Ectodermal cell (in vitro differentiated cells): Measurements from ENCODE around the gene SGPP2. TPM values are rescaled to one million over a fixed set of nuclear protein-coding genes. Genes with fewer than 3 reads are reported as not detected.
A peak's percentile ranks its signal among the peaks of the same experiment; 100 is the strongest.

ENCODE experiments used
- H3K27ac ChIP-seq: 2 replicates; pipeline ENCODE4 v1.7.0; 2013; ENCODE audit warnings: mild to moderate bottlenecking, low read depth, low read length; ENCODE audit not compliant: insufficient read depth, poor library complexity, severe bottlenecking
- H3K27me3 ChIP-seq: 2 replicates; pipeline ENCODE4 v1.7.0; 2013; ENCODE audit warnings: mild to moderate bottlenecking, low read length; ENCODE audit not compliant: insufficient read depth, control insufficient read depth, poor library complexity, severe bottlenecking
- H3K36me3 ChIP-seq: one replicate; pipeline ENCODE4 v1.7.0; 2013; ENCODE audit warnings: low read length; ENCODE audit not compliant: control insufficient read depth, insufficient read depth
- H3K4me1 ChIP-seq: one replicate; pipeline ENCODE4 v1.7.0; 2013; ENCODE audit warnings: low read length; ENCODE audit not compliant: control insufficient read depth, insufficient read depth
- H3K4me3 ChIP-seq: 2 replicates; pipeline ENCODE4 v1.7.0; 2013; ENCODE audit warnings: low read depth, low read length, control low read depth; ENCODE audit not compliant: insufficient read depth
- H3K9me3 ChIP-seq: 2 replicates; pipeline ENCODE4 v1.7.0; 2013; ENCODE audit warnings: mild to moderate bottlenecking, low read length, moderate library complexity; ENCODE audit not compliant: control insufficient read depth
- WGBS, 2 experiments: methylation state at CpG; one replicate each; pipeline ENCODE4 v1.1.7; 2013; ENCODE audit warnings: missing lambda C conversion rate in 2 of 2; 5-methylcytosine and 5-hydroxymethylcytosine counted together
- polyA plus RNA-seq, 4 experiments: library from polyadenylated mRNA; stranded (reverse); fragments of 50-300 nt; gene quantifications; one replicate each; pipeline ENCODE4 v1.2.3, GENCODE V29; 2013

The SGPP2 gene
- polyA plus RNA-seq (2013, experiment 1 of 4) = 1.4 TPM
- 1.5 TPM for polyA plus RNA-seq (2013, experiment 2 of 4)
- 0.64 TPM for polyA plus RNA-seq (2013, experiment 3 of 4)
- polyA plus RNA-seq (2013, experiment 4 of 4) = 0.81 TPM

DNA sequence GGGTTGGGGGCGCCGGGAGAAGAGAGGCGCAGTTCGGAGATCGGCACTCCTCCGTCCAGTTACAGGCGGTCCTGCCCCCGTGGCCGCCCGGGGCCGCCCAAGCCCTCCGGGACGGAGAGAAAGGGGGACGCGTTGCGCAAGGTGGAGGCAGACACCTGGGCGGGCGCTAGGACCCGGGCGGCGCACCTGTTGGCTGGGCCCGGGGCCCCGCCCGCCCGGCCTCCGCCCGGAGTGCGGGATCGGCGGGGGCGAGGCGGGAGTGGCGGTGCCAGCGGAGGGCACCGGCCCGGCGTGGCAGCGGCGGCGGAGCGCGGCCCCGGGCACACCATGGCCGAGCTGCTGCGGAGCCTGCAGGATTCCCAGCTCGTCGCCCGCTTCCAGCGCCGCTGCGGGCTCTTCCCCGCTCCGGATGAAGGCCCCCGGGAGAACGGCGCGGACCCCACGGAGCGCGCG lies at the start of gene SGPP2:
Gene SGPP2 (plus strand): TSS at position 268 of the 453 bp plus-strand sequence. CDS start 60 bp downstream, at position 328.
- H3K4me3 ChIP-seq = peak within 1 kb of the TSS; percentile 50
- H3K9me3 ChIP-seq = no peaks in the 10 kb centered on the region
- 0% methylated on average over 61 of the region's 61 CpGs for WGBS, 2 experiments
- peaks cover 6% of the 10 kb centered on the region for H3K4me1 ChIP-seq
- H3K27ac ChIP-seq = no peak within 1 kb of the TSS
- H3K36me3 ChIP-seq = no peaks in the 10 kb centered on the region
- H3K27me3 ChIP-seq = peaks cover 72% of the 10 kb centered on the region

- Histone ChIP-seq H3K4me1 (no peaks in the 10 kb centered on the region), H3K9me3 (no peaks in the 10 kb centered on the region), H3K27me3 (no peaks in the 10 kb centered on the region), H3K36me3 (no peaks in the 10 kb centered on the region), H3K4me3 (no peak overlapping the region), H3K27ac (no peak overlapping the region)
- no CpG with 5 or more reads among the region's 1 CpG for WGBS, 2 experiments
These were observed 48.5 kb upstream of the SGPP2 start for GRCh38 chr2:222375798-222376197.

DNA sequence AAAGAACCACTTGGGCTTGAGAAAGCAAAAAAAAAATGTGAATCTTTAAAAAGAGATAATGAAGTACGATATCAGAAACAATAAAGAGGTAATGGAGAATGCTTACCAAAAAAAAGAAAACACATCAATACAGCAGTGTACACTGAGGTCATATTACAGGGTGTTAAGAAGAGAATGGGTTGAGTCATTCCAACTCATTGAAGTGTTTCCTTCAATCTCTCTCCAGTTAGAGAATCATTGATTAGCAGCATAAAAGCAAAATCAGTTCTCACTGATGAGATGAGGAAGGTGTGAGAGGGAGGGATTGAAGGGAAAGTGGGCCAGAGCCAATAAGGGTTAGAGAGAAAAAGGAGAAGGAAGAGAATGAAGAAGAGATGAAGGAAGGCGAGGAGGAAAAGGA lies 43.9 kb upstream of the SGPP2 start:
- no peak overlapping the region for H3K4me3 ChIP-seq
- H3K27ac ChIP-seq = no peak overlapping the region
- H3K9me3 ChIP-seq = no peaks in the 10 kb centered on the region
- no peaks in the 10 kb centered on the region for H3K36me3 ChIP-seq
- 78 to 92% methylated on average over 1 to 2 of the region's 2 CpGs for WGBS, 2 experiments
- no peaks in the 10 kb centered on the region for H3K27me3 ChIP-seq
- no peaks in the 10 kb centered on the region for H3K4me1 ChIP-seq

GRCh38 chr2:222381566-222381965 lies 42.8 kb upstream of the SGPP2 start:
- Histone ChIP-seq H3K9me3 (no peaks in the 10 kb centered on the region), H3K27ac (no peak overlapping the region), H3K27me3 (no peaks in the 10 kb centered on the region), H3K4me3 (no peak overlapping the region), H3K36me3 (no peaks in the 10 kb centered on the region), H3K4me1 (no peaks in the 10 kb centered on the region)
- 70 to 78% methylated on average over 2 of the region's 3 CpGs for WGBS, 2 experiments

DNA sequence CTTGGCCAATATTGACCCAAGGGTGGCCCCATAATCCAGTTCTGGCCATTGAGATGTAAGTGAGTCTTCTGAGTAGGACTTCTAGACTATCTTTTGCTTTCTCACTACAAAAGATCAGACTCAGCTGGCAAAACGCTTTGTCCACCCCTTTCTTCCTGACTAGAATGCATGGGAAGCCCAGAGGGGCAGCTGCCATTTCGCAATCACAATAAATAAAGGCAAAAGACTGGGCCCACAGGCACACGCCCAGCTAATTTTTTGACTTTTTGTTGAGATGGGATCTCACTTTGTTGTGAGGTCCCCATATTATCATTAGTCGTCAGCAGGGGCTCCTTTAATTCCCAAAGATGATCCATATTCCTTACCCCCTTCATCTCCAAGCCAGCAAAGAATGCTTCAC lies 41.1 kb upstream of the SGPP2 start:
- Histone ChIP-seq H3K4me3 (no peak overlapping the region), H3K4me1 (no peaks in the 10 kb centered on the region), H3K9me3 (no peaks in the 10 kb centered on the region), H3K36me3 (no peaks in the 10 kb centered on the region), H3K27me3 (no peaks in the 10 kb centered on the region), H3K27ac (no peak overlapping the region)
- 90 to 91% methylated on average over 4 of the region's 4 CpGs for WGBS, 2 experiments

- Histone ChIP-seq H3K4me1 (peaks cover 5% of the 10 kb centered on the region), H3K27me3 (no peaks in the 10 kb centered on the region), H3K4me3 (no peak overlapping the region), H3K27ac (no peak overlapping the region), H3K9me3 (no peaks in the 10 kb centered on the region), H3K36me3 (no peaks in the 10 kb centered on the region)
- WGBS, 2 experiments = 95 to 97% methylated on average over 6 of the region's 6 CpGs
These were observed 32.5 kb upstream of the SGPP2 start for GRCh38 chr2:222391743-222392285.

- Histone ChIP-seq H3K4me1 (peaks cover 5% of the 10 kb centered on the region), H3K27me3 (no peaks in the 10 kb centered on the region), H3K9me3 (no peaks in the 10 kb centered on the region), H3K36me3 (no peaks in the 10 kb centered on the region), H3K4me3 (no peak overlapping the region), H3K27ac (no peak overlapping the region)
- WGBS, 2 experiments = 25 to 39% methylated on average over 4 of the region's 4 CpGs
These were observed 30.5 kb upstream of the SGPP2 start for GRCh38 chr2:222393733-222394267.

- Histone ChIP-seq H3K27ac (no peak overlapping the region), H3K9me3 (peaks cover 2% of the 10 kb centered on the region), H3K4me1 (peaks cover 5% of the 10 kb centered on the region), H3K27me3 (no peaks in the 10 kb centered on the region), H3K4me3 (no peak overlapping the region), H3K36me3 (no peaks in the 10 kb centered on the region)
- WGBS, 2 experiments = 89 to 90% methylated on average over 1 of the region's 1 CpG
These were observed 25.9 kb upstream of the SGPP2 start for GRCh38 chr2:222398446-222398885.

DNA sequence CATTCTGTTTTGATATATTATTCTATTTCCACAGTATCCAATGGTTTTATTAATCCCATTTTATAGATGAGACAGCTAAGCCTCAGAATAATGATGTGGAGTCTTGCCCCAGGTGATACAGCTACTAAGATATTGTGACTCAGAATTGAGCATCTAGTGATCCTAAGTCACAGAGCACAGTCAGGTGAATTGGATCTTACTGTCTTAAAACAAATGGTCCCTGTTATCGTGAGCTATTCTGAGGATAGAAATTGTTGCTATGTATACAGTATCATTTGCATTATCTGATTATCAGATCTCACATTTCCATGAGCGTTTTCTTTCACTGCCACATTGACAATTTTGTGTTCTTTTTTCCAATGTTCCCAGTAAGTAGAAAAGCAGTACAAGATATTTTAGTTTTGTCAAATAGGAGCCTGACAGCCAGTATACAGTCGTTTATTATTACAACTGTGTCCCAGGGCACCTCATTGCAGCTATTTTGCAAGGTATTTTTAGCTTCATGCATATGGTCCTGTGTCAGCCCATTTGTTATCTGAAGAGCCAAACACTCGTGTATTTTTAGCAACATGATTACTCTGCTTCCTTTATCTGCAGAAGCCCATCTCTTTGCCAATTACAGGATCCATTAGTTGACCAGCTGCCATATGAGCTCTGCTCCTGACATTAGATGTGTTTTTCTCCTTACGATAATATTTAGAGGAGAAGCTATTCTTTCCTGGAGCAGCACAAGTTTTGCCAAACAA lies 25.1 kb upstream of the SGPP2 start:
- WGBS, 2 experiments = 87 to 89% methylated on average over 3 to 5 of the region's 5 CpGs
- H3K9me3 ChIP-seq = peaks cover 2% of the 10 kb centered on the region
- H3K4me3 ChIP-seq = no peak overlapping the region
- H3K36me3 ChIP-seq = no peaks in the 10 kb centered on the region
- no peak overlapping the region for H3K27ac ChIP-seq
- H3K27me3 ChIP-seq = no peaks in the 10 kb centered on the region
- H3K4me1 ChIP-seq = no peaks in the 10 kb centered on the region

GRCh38 chr2:222404151-222404905 lies 20.0 kb upstream of the SGPP2 start:
- H3K4me1 ChIP-seq = no peaks in the 10 kb centered on the region
- H3K27me3 ChIP-seq = no peaks in the 10 kb centered on the region
- H3K4me3 ChIP-seq = no peak overlapping the region
- H3K36me3 ChIP-seq = no peaks in the 10 kb centered on the region
- WGBS, 2 experiments = 92 to 94% methylated on average over 6 to 8 of the region's 8 CpGs
- H3K9me3 ChIP-seq = peaks cover 2% of the 10 kb centered on the region
- no peak overlapping the region for H3K27ac ChIP-seq
